HFFc6 (cell line): ENCODE results near the gene SRMS. TPM values are rescaled to one million over a fixed set of nuclear protein-coding genes. Genes with fewer than 3 reads are reported as not detected.

Source experiments
- DNase-seq: peaks from one replicate; pipeline ENCODE4 v3.0.0-alpha.2; 2018
- H3K27ac Mint-ChIP-seq: 2 replicates; pipeline ENCODE4 v1.8.0; 2020; ENCODE audit warnings: mild to moderate bottlenecking, mixed read lengths
- H3K27me3 Mint-ChIP-seq: 2 replicates; pipeline ENCODE4 v1.8.0; 2021; ENCODE audit warnings: mild to moderate bottlenecking, moderate library complexity, mixed read lengths; ENCODE audit not compliant: insufficient read depth
- H3K36me3 Mint-ChIP-seq: 2 replicates; pipeline ENCODE4 v1.8.0; 2021; ENCODE audit warnings: low read depth, mixed read lengths
- H3K4me1 Mint-ChIP-seq: 2 replicates; pipeline ENCODE4 v1.8.0; 2020; ENCODE audit warnings: low read depth, mixed read lengths
- H3K4me3 Mint-ChIP-seq: 2 replicates; pipeline ENCODE4 v1.8.0; 2020; ENCODE audit warnings: mild to moderate bottlenecking, moderate library complexity, mixed read lengths
- H3K9me3 Mint-ChIP-seq: 2 replicates; pipeline ENCODE4 v1.8.0; 2020; ENCODE audit warnings: mild to moderate bottlenecking, mixed read lengths
- CTCF ChIP-seq: fragments of 200-600 bp; sonication (generic); IDR thresholded peaks from 2 replicates; pipeline ENCODE4 v1.5.0; 2021; ENCODE audit warnings: antibody characterized with exemption, mild to moderate bottlenecking
- total RNA-seq, 6 experiments: library from RNA; stranded (reverse); fragmentation: NEBNext Ultra II Directional; extraction: Animal tissue kit (Norgen Biotek cat#: 25700); gene quantifications; 2 replicates in 1 of 6; 3 replicates in 5 of 6; pipeline ENCODE4 v1.2.3, GENCODE V29; 2021

Gene SRMS
- total RNA-seq, 6 experiments from 2014 or later: not detected

- Mint-ChIP-seq H3K4me3 (no peak overlapping the region), H3K27ac (no peak overlapping the region), H3K27me3 (no peaks in the 10 kb centered on the region), H3K36me3 (peaks cover 4% of the 10 kb centered on the region; the same call in 1 of the 2 replicates), H3K4me1 (no peaks in the 10 kb centered on the region), H3K9me3 (no peaks in the 10 kb centered on the region; the same call in 1 of the 2 replicates)
- no peak for TF ChIP-seq CTCF
- DNase-seq: no peak
Observed at GRCh38 chr20:63564036-63564810, 16.7 kb upstream of the SRMS start.

- H3K27me3 Mint-ChIP-seq: no peaks in the 10 kb centered on the region
- H3K27ac Mint-ChIP-seq: no peak overlapping the region
- H3K36me3 Mint-ChIP-seq: peaks cover 4% of the 10 kb centered on the region; the same call in 1 of the 2 replicates
- H3K4me3 Mint-ChIP-seq: no peak overlapping the region
- no peak for DNase-seq
- no peaks in the 10 kb centered on the region for H3K4me1 Mint-ChIP-seq
- no peak for TF ChIP-seq CTCF
- no peaks in the 10 kb centered on the region; the same call in 1 of the 2 replicates for H3K9me3 Mint-ChIP-seq
Observed at GRCh38 chr20:63563225-63563935, 15.8 kb upstream of the SRMS start.

- no peak for DNase-seq
- no peaks in the 10 kb centered on the region for H3K27me3 Mint-ChIP-seq
- H3K9me3 Mint-ChIP-seq: no peaks in the 10 kb centered on the region; the same call in 1 of the 2 replicates
- no peak overlapping the region for H3K4me3 Mint-ChIP-seq
- no peaks in the 10 kb centered on the region for H3K4me1 Mint-ChIP-seq
- TF ChIP-seq CTCF: no peak
- no peak overlapping the region for H3K27ac Mint-ChIP-seq
- H3K36me3 Mint-ChIP-seq: peaks cover 4% of the 10 kb centered on the region; the same call in 1 of the 2 replicates
Observed at GRCh38 chr20:63562461-63563224, 15.1 kb upstream of the SRMS start.

GRCh38 chr20:63561624-63562396 lies 14.3 kb upstream of the SRMS start:
- no peaks in the 10 kb centered on the region for H3K27me3 Mint-ChIP-seq
- no peak for DNase-seq

More at GRCh38 chr20:63561624-63562396, 14.3 kb upstream of the SRMS start:
- Mint-ChIP-seq H3K36me3 (peaks cover 4% of the 10 kb centered on the region; the same call in 1 of the 2 replicates), H3K9me3 (no peaks in the 10 kb centered on the region; the same call in 1 of the 2 replicates), H3K4me3 (no peak overlapping the region), H3K27ac (no peak overlapping the region), H3K4me1 (no peaks in the 10 kb centered on the region)
- no peak for TF ChIP-seq CTCF
